IMR-90 (cell line): ENCODE data around the gene FNIP1. TPM values are rescaled to one million over a fixed set of nuclear protein-coding genes. Genes with fewer than 3 reads are reported as not detected.

Source experiments
- ATAC-seq: fragments of 200-7000 bp; cut with Tn5 transposase; 2 replicates; pipeline ENCODE4 v1.9.1; 2020; ENCODE audit warnings: low read depth, mild to moderate bottlenecking, moderate library complexity
- BruUV-seq: library from RNA; stranded (reverse); fragments of 400-500 nt; replicated peaks from 2 replicates; lab custom pipeline; 2021; lab: Mats Ljungman, UMichigan
- CTCF ChIA-PET: fragments of 300-600 bp; formaldehyde crosslinking; extraction: SDS; loops from one replicate; lab custom pipeline; 2021; ENCODE audit warnings: antibody characterized with exemption; lab: Yijun Ruan, JAX
- POLR2A ChIA-PET: fragments of 300-600 bp; sonication (Branson Sonifier 250); formaldehyde crosslinking; loops from one replicate; lab custom pipeline; 2022; ENCODE audit warnings: antibody characterized with exemption; ENCODE audit not compliant: unreplicated experiment; lab: Charles Lee
- DNase-seq: peaks from one replicate; pipeline ENCODE4 v3.0.0; 2013
- H2AFZ ChIP-seq: replicated peaks from 2 replicates; pipeline ENCODE3; 2013; ENCODE audit warnings: low read length, mild to moderate bottlenecking; ENCODE audit not compliant: poor library complexity
- H2AK5ac ChIP-seq: 2 replicates; pipeline ENCODE4 v1.6.1; 2013; ENCODE audit warnings: low read depth, low read length, inconsistent platforms
- H2AK9ac ChIP-seq: replicated peaks from 2 replicates; pipeline ENCODE3; 2013; ENCODE audit warnings: mild to moderate bottlenecking, low read depth, low read length, moderate library complexity; ENCODE audit not compliant: poor library complexity
- H2BK120ac ChIP-seq: 2 replicates; pipeline ENCODE4 v1.6.1; 2013; ENCODE audit warnings: low read depth, low read length, inconsistent platforms
- H2BK15ac ChIP-seq: 3 replicates; pipeline ENCODE4 v1.6.1; 2013; ENCODE audit warnings: low read depth, low read length, inconsistent platforms
- H2BK20ac ChIP-seq: 2 replicates; pipeline ENCODE4 v1.6.1; 2013; ENCODE audit warnings: low read depth, mild to moderate bottlenecking, inconsistent platforms, low read length, moderate library complexity
- H2BK5ac ChIP-seq: 2 replicates; pipeline ENCODE4 v1.6.1; 2013; ENCODE audit warnings: mild to moderate bottlenecking, low read depth, low read length, inconsistent platforms; ENCODE audit not compliant: poor library complexity, severe bottlenecking
- H3K14ac ChIP-seq: replicated peaks from 2 replicates; pipeline ENCODE4 v1.6.1; 2013; ENCODE audit warnings: low read depth, low read length, inconsistent platforms
- H3K18ac ChIP-seq: 2 replicates; pipeline ENCODE4 v1.6.1; 2013; ENCODE audit warnings: low read depth, low read length, control low read depth
- H3K23ac ChIP-seq: 2 replicates; pipeline ENCODE4 v1.6.1; 2013; ENCODE audit warnings: low read depth, low read length, inconsistent platforms
- H3K27ac ChIP-seq: 2 replicates; pipeline ENCODE4 v1.5.1; 2013; ENCODE audit warnings: mild to moderate bottlenecking, control low read depth, low read length; ENCODE audit not compliant: insufficient read depth
- H3K27me3 ChIP-seq: 2 replicates; pipeline ENCODE4 v1.6.1; 2013; ENCODE audit warnings: low read length; ENCODE audit not compliant: control insufficient read depth, insufficient read depth
- H3K36me3 ChIP-seq: 2 replicates; pipeline ENCODE4 v1.6.1; 2013; ENCODE audit warnings: low read length, mixed read lengths; ENCODE audit not compliant: control insufficient read depth, insufficient read depth
- H3K4ac ChIP-seq: 2 replicates; pipeline ENCODE4 v1.6.1; 2013; ENCODE audit warnings: low read depth, low read length, inconsistent platforms
- H3K4me1 ChIP-seq: 2 replicates; pipeline ENCODE4 v1.6.1; 2013; ENCODE audit warnings: low read length, mixed read lengths; ENCODE audit not compliant: control insufficient read depth, insufficient read depth
- H3K4me2 ChIP-seq: 2 replicates; pipeline ENCODE4 v1.6.1; 2013; ENCODE audit warnings: low read depth, mild to moderate bottlenecking, control low read depth, low read length, moderate library complexity
- H3K4me3 ChIP-seq: 2 replicates; pipeline ENCODE4 v1.5.1; 2013; ENCODE audit warnings: low read depth, mild to moderate bottlenecking, control low read depth, low read length, moderate library complexity; ENCODE audit not compliant: insufficient read depth
- H3K56ac ChIP-seq: 2 replicates; pipeline ENCODE4 v1.6.1; 2013; ENCODE audit warnings: low read length, inconsistent platforms; ENCODE audit not compliant: insufficient read depth; ENCODE audit errors: extremely low read depth
- H3K79me1 ChIP-seq, 2 experiments: 2 replicates each; pipeline ENCODE4 v1.6.1; 2013; ENCODE audit warnings: low read length in 2 of 2, inconsistent platforms in 1 of 2, low read depth in 1 of 2
- H3K9ac ChIP-seq: 2 replicates; pipeline ENCODE4 v1.6.1; 2013; ENCODE audit warnings: low read depth, low read length, control low read depth
- H3K9me1 ChIP-seq: 2 replicates; pipeline ENCODE4 v1.6.1; 2013; ENCODE audit warnings: low read length, inconsistent platforms; ENCODE audit not compliant: insufficient read depth
- H3K9me3 ChIP-seq: 2 replicates; pipeline ENCODE4 v1.6.1; 2013; ENCODE audit warnings: low read length; ENCODE audit not compliant: control insufficient read depth, insufficient read depth
- H4K20me1 ChIP-seq: 2 replicates; pipeline ENCODE4 v1.6.1; 2013; ENCODE audit warnings: low read length, inconsistent platforms; ENCODE audit not compliant: insufficient read depth
- H4K5ac ChIP-seq: 2 replicates; pipeline ENCODE4 v1.6.1; 2013; ENCODE audit warnings: mild to moderate bottlenecking, low read depth, low read length, control low read depth
- H4K8ac ChIP-seq, 2 experiments: 2 replicates each; pipeline ENCODE4 v1.6.1; 2013; ENCODE audit warnings: low read depth in 2 of 2, low read length in 2 of 2, control low read depth in 1 of 2, inconsistent platforms in 1 of 2
- H4K91ac ChIP-seq: 2 replicates; pipeline ENCODE4 v1.6.1; 2013; ENCODE audit warnings: low read depth, low read length, inconsistent platforms; ENCODE audit not compliant: insufficient read depth
- CHD1 ChIP-seq: IDR thresholded peaks from 2 replicates; pipeline ENCODE4 v1.6.1; 2012; ENCODE audit warnings: low read depth, low read length, improper control_type of control experiment
- FOS ChIP-seq: fragments of 150-350 bp; IDR thresholded peaks from 2 replicates; pipeline ENCODE4 v1.6.1; 2016; ENCODE audit warnings: low read depth, low read length
- MAZ ChIP-seq: IDR thresholded peaks from 2 replicates; pipeline ENCODE4 v1.6.1; 2012; ENCODE audit warnings: low read depth, mild to moderate bottlenecking, low read length, improper control_type of control experiment, moderate library complexity, borderline replicate concordance
- NFE2L2 ChIP-seq: fragments of 150-350 bp; IDR thresholded peaks from 2 replicates; pipeline ENCODE4 v1.6.1; 2016; ENCODE audit warnings: low read depth, mild to moderate bottlenecking, low read length
- RAD21 ChIP-seq: IDR thresholded peaks from 2 replicates; pipeline ENCODE4 v1.6.1; 2012; ENCODE audit warnings: low read length, improper control_type of control experiment
- RFX5 ChIP-seq: IDR thresholded peaks from 2 replicates; pipeline ENCODE4 v1.8.0; 2012; ENCODE audit warnings: low read depth, mild to moderate bottlenecking, low read length, moderate library complexity
- WGBS, 2 experiments: methylation state at CpG; one replicate each; pipeline versions ENCODE4 v1.1.5 to v1.1.7; 2013; ENCODE audit warnings: missing lambda C conversion rate in 2 of 2; ENCODE audit not compliant: insufficient read length in 1 of 2; ENCODE audit errors: extremely low coverage in 2 of 2; 5-methylcytosine and 5-hydroxymethylcytosine counted together
- dilution Hi-C: fragments of 300-500 bp; cut with HindIII; formaldehyde crosslinking; loops from one replicate; pipeline ENCODE4 v1.14.3; 2018; ENCODE audit warnings: low sequenced_read_pairs; ENCODE audit not compliant: unreplicated experiment
- in situ Hi-C: fragments of 300-500 bp; cut with MboI; formaldehyde crosslinking; loops from 3 replicates; pipeline ENCODE4 v1.14.3; 2019; ENCODE audit warnings: low sequenced_read_pairs, inconsistent platforms, mixed read lengths
- intact Hi-C: fragments of 100-400 bp; cut with micrococcal nuclease; formaldehyde crosslinking; loops from 2 replicates; pipeline ENCODE4 v1.10.0; 2022
- polyA plus RNA-seq, 3 experiments: library from polyadenylated mRNA; depleted of rRNA; stranded (reverse); fragments of >200 nt; gene quantifications; 2 replicates each; pipeline ENCODE4 v1.2.3, GENCODE V29; 2012; ENCODE audit warnings: low replicate concordance in 1 of 3
- total RNA-seq: library from RNA; depleted of rRNA; stranded (reverse); fragments of >200 nt; gene quantifications from 2 replicates; pipeline ENCODE4 v1.2.3, GENCODE V29; 2012

Gene FNIP1
- total and polyA plus RNA-seq, 2 of the 4 experiments (the other 2 are of a cell fraction): 5.6 to 34.1 TPM

GRCh38 chr5:131774652-131775367, 22.0 kb downstream of the FNIP1 start:
- dilution Hi-C loops: no loop called here
- BruUV-seq: no TSS peak
- H2BK15ac ChIP-seq: no peak overlapping the region
- H3K4me2 ChIP-seq: no peak overlapping the region
- H2BK120ac ChIP-seq: no peak overlapping the region
- in situ Hi-C loops: no loop called here
- TF ChIP-seq FOS: no peak
- TF ChIP-seq NFE2L2: no peak
- no peak for TF ChIP-seq RFX5
- TF ChIP-seq CHD1: no peak
- TF ChIP-seq RAD21: no peak
- TF ChIP-seq MAZ: no peak
- peaks cover 12 to 62% of the 10 kb centered on the region in 2 experiments for H3K79me1 ChIP-seq
- H2AK5ac ChIP-seq: no peak overlapping the region
- no peak overlapping the region for H3K23ac ChIP-seq
- H2AFZ ChIP-seq: no peak overlapping the region
- no peak overlapping the region for H3K18ac ChIP-seq
- WGBS, 2 experiments: no CpG with 5 or more reads among the region's 4 CpGs
- no peak for ATAC-seq
- no peak for DNase-seq
- no peak overlapping the region for H3K4ac ChIP-seq
- no peak overlapping the region for H4K91ac ChIP-seq
- no peaks in the 10 kb centered on the region for H3K27me3 ChIP-seq
- no peak overlapping the region for H3K4me3 ChIP-seq
- intact Hi-C loops: no loop called here
- ChIA-PET POLR2A (no interaction called here), CTCF (interaction anchor here (0.6 to 0.9 kb wide), 2 partner anchors 21 to 1434 kb away, joined by 3 to 4 read pairs; no protein-coding TSS in a partner anchor)
- H2AK9ac ChIP-seq: no peak overlapping the region
- H2BK20ac ChIP-seq: no peak overlapping the region
- peaks cover 76% of the 10 kb centered on the region for H4K20me1 ChIP-seq
- no peak overlapping the region for H3K27ac ChIP-seq
- H3K9me1 ChIP-seq: peaks cover 3% of the 10 kb centered on the region; the same call in 1 of the 2 replicates
- H4K5ac ChIP-seq: no peak overlapping the region
- no peak overlapping the region for H4K8ac ChIP-seq
- no peak overlapping the region for H3K9ac ChIP-seq
- H3K36me3 ChIP-seq: no peaks in the 10 kb centered on the region
- no peaks in the 10 kb centered on the region for H3K9me3 ChIP-seq
- H2BK5ac ChIP-seq: no peak overlapping the region
- no peak overlapping the region for H3K14ac ChIP-seq
- no peak overlapping the region for H3K56ac ChIP-seq
- H3K4me1 ChIP-seq: peaks cover 1% of the 10 kb centered on the region
